ENCODE results near the gene CEP63.

CEP63 gene

DNA sequence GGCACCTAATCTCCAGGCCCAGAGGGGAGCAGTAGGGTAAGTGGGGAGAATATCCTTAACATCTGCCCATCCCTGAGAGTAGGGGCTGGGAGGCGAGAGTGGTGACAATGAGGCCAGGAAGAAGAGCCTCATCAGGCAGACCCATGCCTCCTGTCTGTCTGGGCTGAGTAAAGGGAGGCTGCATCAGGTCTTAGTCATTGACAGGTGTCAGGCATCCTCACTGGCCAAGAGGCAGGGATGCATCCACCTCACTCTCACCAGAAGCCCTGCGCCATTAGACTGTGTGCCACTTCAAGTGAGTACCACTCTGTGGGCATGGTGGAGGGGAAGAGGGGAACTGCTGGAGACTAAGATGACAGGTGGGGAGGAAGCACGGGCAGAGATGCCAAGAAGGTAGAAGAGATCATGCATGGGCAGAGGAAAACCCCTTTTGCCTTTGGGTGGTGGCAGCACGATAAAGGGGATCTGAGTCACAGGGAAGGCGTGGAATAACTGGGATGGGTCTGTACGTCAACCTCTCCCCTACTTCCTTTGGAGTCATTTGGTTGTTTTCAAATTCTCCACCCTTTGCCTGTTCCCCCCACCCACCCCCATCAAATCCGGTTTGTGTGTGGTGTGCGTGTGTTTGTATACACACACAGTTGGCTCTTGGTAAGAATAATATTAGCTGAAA lies 14.2 kb upstream of the CEP63 start:
- no peak for DNase-seq

DNA sequence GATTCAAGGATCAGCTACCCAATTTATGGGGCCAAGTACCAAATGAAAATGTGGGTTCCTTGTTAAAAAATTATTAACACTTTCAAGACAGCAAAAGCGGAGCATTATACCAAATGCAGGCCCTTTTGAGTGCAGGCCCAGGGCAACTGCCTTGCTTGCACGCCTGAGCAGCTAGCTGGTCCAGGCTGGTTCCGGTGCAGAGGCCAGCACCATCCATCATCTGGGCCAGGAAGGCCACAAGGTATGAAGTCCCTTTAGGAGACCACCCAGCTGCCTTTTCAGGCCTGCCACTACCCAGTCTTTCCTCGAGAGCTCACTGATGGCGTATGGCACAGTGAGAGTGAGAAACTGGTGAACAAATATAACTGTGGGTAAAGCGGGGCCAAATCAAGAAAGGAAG lies 13.0 kb upstream of the CEP63 start:
- no peak for DNase-seq

DNA sequence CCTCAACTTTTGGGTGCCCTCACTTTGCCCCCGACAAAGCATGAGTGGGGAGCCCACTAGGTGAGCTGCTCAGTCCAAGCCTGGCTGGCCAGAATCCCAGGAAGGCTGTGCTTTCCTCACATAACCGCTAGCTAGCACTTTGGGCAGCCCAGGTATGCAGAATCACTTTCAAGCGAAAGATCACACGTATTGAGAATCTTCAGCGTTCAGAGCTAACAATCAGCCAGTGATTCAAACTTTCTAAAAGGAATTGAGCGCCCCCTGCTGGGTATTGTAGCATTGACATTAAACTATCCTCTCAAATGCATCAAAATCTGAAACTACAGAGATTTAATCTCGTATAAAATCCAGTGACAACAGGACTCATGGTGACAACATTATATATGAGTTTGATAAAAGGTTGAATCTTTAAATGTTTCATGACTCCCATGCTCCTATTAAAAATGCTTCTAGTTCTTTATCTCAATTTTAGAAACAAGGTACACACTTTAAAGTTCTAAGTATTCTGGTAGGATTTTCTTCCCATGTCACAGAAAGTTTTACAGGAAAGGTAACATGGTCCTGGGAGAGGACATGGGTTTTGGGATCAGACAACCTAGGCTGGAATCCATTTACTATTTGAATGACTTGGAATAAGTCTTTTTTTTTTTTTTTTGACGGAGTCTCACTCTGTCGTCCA lies 11.8 kb upstream of the CEP63 start:
- peak; percentile 48 to 95 for DNase-seq

DNA sequence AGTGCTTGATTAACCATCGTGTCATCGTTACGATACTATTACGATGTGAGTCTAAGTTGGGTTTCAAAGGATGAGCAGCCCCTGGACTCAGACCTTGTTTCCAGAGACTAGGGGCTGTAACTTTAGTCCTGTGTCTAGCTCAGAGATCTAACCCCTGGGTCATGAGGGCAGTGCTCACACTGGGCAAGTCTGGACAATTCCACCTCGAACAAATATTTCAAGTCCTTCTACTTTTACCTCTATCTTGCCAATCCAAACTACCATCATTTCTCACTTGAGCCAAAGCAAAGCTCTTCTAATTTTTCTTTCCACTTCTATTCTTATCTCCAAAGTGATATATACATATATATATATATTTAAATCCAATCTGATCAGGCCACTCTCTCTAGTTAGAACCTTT lies 10.9 kb upstream of the CEP63 start:
- no peak for DNase-seq

DNA sequence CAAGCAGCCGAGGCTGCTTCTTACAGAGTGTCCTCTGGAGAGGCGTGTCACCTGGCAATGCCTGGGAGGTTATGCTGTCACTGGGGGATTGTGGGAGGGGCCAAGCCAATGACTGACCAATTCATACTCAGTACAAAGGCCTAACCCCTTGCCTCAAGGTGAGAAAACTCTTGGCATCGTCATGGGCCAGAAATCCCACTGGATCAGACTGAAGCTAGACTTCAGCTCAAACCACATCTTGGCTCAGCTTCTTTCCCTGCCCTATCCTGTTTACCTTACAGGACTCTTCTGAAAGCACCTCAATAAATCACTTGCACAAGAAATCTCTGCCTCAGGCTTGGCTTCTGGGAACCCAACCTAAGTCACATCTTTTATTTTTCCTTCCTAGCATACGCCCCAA lies 9.6 kb upstream of the CEP63 start:
- DNase-seq: no peak

DNA sequence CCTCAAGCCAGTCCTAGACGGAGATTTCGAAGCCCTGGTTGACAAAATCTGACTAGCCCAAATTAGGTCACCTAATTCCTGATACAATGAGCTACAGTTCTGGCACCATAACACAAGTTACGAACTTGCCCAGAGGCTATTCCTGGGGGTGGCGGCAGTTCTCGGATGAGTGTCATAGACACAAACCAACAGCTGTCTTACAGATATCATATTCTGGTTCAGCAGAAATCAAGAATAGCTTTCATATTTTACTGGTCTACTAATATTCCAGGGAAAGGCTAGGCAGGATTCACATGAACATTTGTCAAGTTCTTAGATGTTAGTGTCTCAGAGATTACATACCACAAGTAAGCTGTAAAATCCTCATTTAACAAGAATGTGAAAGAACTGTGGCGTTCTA lies 8.9 kb upstream of the CEP63 start:
- DNase-seq: no peak

DNA sequence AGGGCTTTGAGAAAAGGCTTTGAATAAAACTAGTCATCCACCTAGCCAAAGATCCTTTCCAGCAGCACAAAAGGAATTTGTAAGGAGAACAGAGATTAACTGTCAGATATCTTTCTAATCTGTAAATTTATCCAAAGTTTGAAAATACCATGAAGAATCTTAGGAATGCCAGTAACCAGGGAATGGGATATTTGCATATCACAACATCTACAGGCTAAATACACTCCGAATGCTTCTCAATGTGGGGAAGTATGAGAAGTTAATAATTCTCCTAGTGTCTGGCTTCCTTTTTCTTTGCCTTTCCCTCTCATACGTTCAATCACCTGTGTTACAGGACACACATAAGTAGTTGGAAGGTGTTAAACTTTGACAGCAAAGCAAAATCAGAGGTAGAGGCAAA lies 7.9 kb upstream of the CEP63 start:
- no peak for DNase-seq

DNA sequence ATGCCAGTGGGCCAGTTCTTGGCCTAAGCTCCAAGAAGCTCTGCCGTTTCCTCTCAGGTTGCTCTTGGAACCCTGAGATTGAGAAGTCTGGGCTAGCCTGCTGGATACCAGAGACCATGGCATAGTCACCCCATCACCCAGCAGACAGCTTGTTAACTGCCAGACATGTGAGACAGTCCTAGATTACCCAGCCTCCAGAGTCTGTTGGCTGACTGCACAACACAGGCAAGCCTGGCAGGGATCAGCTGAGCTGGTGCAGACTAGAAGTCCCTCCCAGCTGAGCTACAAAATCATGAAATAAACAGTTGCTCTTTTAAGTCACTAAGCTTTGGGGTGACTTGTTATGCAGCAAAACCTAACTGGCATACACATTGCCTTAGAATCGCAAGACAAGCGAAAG lies 5.3 kb upstream of the CEP63 start:
- no peak for DNase-seq

DNA sequence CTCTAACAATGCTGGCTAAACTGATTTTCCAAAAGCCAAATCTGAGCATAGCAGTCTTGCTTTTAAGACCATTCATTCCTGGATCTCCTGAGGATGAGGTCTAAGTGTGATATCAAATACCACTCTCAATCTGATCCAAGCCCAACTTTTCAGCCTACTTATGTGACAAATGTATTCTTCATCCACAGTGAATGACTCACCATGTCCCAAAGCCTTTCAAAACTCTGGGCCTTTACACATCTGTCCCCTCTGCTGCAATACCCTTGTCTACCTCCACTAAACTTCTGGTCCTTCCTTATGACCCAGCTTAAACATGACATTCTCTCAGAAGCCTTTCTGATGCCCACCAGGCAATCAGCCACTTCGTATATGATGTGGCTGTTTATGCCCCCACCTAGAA lies 4.7 kb upstream of the CEP63 start:
- DNase-seq: no peak

DNA sequence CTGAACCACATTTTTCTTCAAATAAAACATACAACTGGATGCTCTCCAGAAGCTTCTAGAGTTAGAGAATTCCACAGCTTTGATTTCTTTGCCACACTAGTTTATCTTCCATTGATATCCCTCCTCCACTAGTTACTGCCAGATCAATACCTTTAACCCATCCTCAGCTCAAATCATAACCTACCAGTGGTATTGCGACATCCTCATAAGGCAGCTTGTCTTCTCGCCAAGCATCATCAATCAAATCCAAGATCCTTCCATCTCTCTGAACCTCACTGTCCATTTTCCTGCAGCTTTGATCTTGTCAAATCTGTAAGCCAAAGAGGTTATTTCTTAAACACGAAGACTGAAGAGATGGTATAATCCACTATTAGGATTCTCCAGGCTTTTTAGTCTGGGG lies 3.2 kb upstream of the CEP63 start:
- no peak for DNase-seq

DNA sequence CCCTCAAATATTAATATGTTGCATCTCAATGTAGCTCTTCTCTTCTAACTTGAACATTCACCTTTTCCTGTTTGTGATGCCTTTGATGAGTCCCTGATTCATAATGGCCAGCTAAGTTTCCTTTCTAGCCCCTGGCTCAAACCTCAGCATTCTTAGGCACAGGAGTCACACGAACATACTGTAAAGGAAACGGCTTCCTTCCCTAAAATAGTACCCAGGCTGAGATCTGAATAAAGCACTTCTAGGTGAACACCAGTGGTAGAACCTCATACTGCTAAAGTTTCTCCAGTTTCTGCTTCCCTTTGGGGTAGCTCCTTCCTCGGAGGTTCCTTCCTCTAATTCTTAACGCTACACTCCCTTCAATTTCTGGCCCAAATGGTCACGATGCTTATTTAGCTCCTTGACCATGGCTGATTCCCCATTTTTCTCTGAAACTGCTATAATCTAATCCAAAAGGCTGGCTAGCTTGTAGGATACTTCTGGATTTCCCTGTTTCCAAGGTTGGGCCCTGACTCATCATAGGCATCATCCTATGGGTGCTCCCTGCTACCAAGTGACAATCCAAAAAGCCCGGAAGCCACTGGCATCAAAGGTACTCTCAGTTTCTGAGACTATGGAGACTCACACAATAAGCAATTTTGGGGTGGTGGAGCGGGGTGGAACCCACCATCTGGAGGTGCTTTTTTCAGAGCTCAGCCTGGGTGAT lies 2.5 kb upstream of the CEP63 start:
- peak; percentile 21 to 25 for DNase-seq

DNA sequence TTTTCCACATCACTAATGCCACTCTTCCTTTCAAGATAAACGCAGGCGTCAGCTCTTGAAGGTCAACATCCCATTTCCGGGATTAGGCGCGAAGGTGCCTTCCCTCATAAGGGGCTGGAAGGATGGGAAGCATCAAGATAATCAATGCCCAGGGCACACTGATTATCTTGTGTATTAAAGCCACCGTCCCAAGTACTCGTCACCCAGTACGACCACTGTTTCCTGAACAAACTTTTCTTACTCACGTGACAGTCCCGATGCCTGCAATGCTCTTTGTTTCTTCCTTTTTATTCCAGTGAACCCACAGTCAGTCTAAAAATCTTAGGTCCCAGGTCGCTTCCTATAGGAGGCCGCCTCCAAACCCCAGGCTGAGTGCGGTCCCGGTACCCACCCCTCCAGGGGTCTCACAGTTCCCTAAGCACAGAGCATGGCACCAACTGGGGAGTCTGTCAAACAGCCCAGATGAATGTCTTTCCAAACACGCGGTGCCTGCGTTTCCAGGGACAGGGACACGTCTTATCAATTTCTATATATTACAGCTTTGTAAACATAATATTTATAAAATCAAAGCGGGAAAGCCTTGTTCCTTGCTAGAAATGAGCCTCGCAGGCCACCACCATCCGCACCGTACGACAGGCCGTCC lies 661 bp upstream of the CEP63 start:
- DNase-seq: peak in 1 of 2 donors; percentile 21

DNA sequence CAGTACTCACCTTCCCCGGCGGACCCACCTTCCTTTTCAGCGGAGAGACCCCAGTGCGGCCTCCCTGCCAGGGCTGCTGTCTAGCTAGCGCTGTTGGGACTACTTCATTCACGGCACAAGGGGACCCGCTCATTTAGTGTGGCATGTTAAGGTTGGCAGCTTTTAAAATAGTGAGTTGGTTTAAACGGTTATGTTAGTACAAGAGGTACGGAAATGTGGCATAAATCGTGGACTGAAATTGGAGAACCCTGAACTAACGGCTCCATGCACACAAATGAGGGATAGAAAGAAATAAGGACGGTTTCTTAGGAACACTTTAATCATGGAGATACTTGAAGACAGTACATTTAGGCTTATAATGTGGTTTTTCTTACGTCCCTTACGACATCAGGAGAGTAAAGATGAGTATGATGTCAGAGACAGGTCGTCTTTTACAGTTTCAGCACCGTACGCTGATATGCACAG lies 752 bp downstream of the CEP63 start:
- peak in 1 of 2 donors; percentile 24 for DNase-seq

DNA sequence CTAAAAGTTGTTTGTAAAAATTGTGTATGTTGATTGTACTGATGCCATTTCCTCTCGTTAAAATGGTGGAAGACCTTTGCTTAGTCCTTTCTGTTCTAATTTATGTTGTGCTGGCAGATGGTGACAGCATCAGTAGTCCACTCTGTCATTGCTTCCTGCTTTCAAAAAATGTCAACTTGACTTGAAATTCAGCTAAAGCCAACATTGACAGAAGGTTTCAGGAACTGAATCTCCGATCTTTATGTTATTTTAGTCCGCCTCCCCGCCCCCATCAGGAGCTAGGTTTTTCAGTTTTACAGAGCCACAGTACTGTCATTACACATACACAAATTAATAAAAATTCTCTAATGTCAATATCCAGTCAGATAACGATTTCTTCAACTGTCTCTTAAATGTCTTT lies 1.5 kb downstream of the CEP63 start:
- DNase-seq: peak; percentile 65 to 71

DNA sequence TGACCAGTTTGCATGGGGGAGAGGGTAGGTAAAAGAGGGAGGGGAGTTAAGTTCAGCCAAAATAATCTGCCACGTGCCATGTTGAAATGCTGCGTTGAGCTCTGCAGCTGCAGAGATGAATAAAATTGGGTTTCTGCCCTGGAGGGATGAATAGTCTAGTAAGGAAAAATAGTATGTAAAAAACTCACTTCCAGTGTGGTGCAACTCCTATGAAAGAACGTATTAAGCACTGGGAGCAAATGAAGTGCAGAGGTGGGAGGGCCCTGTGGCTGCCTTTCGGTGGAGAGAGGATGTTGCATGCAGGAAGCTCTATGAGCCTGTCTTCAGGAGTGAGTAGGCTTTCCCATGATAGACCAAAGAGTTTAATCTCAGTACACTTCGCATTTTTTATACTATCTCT lies 8.6 kb downstream of the CEP63 start:
- no peak for DNase-seq

DNA sequence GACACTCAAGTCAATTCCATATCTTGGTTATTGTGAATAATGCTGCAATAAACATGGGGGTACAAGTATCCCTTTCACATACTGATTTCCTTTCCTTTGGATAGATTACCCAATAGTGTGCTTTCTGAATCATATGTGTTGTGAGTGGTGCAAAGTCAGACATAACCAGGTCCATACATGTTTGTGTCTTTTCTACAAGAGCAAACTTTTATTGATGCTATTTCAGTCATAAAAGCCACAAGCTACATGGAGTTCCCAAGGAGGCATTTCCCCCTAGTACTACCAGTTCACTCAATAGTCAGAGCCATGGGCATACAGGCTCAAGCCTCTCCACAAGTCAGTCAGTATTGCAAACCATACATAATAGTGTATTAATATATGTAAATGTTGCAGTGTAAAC lies 10.1 kb downstream of the CEP63 start:
- DNase-seq: no peak

DNA sequence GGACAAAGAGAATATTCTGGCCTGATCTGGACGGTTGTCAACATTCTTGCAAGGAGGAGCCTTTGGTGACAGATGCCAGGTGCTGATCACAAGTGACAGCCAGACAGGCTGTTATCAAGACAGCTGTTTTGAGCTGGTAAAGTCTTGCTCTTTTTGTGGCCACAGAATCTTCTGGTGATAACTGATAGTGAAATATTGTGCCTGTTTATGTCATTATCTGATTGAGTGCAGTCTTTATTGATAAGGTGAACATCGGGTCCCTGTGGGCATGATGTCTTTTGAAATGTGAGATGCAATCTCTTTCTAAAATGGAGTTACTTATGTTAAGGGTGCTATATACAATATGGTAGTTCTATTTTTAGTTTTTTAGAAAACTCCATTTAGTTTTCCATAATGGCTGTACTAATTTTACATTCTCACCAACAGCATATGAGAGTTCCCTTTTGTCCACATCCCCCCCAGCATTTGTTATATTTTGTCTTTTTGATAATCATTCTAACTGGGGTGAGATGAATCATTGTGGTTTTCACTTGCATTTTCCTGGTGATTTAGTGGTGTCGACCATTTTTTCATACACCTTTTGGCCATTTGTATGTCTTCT lies 10.7 kb downstream of the CEP63 start:
- no peak for DNase-seq

DNA sequence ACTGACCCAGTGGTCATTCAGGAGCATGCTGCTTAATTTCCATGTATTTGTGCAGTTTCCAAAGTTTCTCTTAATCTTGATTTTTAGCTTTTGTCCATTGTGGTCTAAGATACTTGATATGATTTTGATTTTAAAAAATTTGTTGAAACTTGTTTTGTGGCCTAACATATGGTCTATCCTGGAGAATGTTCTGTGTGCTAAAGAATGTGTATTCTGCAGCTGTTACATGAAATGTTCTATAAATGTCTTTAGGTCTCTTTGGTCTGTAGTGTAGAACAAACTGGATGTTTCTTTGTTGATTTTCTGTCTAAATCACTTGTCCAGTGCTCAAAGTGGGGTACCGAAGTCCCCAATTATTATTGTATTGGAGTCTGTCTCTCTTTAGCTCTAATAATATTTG lies 17.4 kb downstream of the CEP63 start:
- DNase-seq: no peak

DNA sequence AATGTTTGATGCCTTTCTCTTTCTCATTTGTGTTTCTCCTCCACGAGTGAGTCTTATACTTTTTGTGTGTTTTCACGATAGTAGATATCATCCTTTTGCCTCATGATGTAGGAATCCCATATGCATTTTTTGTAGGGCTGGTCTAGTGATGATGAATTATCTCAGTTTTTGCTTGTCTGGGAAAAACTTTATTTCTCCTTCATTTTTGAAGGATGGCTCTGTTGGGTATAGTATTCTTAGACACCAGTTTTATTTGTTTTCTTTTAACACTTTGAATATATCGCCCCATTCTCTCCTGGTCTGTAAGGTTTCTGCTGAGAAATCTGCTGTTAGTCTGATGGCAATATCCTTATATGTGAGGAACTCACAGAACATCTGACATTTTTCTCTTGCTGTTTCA lies 18.3 kb downstream of the CEP63 start:
- DNase-seq: no peak

DNA sequence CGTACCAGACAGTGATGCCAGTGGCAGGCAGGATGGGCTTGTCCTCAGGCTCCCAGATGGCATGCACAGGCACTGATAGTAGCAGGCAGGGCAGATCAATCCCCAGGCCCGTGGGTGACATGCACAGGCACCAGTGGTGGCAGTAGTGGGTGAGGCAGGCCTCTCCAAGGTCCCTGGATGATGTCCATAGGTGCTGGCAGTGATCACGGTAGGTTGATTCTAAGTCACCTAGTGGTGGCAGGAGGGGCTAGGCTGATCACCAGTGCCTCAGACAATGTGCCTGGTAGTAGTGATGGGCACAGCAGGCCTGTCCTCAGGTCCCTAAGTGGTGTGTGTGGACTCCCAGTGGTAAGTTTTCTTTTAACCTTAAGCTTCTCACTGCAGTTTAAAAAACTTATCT lies 19.6 kb downstream of the CEP63 start:
- no peak for DNase-seq

DNA sequence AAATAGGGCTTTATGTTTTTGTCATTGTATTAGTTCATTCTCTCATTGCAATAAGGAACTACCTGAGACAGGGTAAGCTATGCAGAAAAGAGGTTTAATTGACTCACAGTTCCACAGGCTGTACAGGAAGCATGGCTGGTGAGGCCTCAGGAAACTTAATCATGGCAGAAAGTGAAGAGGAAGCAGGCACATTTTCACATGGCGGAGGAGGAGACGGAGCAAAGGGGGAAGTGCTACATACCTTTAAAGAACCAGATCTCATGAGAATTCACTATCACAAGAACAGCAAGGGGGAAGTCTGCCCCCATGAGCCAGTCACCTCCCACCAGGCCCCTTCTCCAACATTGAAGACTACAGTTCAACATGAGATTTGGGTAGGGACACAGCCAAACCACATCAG lies 25.6 kb downstream of the CEP63 start:
- no peak for DNase-seq

DNA sequence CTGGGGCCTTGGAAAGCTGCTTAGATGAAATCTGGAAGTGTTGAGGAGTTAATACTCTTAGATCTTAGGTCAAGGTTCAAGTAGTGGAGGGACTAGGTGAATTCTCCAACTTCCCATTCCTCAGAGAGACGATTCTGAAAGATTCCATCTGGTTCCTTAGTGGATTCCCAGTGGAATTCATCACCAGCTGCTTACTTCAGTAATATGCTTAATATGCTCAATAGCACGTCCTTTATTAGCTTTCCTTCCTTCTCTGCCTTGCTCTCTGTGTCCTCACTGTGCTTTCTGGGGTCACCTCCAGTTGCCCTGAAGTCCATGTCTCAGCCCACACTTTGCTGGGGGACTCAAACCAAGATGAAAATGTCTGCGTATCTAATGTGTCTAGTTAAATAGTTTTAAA lies 31.0 kb downstream of the CEP63 start:
- DNase-seq: no peak

DNA sequence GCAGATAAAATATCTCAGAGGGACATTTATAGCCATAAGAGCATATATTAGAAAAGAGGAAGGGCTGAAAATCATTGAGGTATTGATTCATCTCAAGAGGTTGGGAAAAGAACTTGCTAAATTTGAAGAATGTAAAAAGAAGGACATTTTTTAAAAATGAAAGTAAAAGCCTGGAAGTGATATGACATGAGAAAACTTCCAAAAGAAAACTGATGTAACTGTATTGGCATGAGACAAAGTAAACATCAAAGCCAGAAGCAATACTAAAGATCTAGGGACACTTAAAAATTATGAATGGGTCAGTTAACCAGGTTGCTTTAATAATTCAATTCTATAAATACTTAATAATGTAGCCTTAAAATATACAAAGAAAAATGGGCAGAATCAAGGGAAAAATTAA lies 31.9 kb downstream of the CEP63 start:
- DNase-seq: peak; percentile 32 to 41
